ENCODE results near the gene PMPCB.

GRCh38 chr7:103344453-103345149 is 47.4 kb downstream of the PMPCB start, which contains the start of gene DNAJC2:
- peak; percentile 63 to 89 (median 85) for TF ChIP-seq POLR2A (IDR thresholded peaks at IDR 0.05)
- TF ChIP-seq CTCF (IDR thresholded peaks at IDR 0.05), result no peak
